Measurements from ENCODE around the gene LAMA4. TPM values are rescaled to one million over a fixed set of nuclear protein-coding genes. Genes with fewer than 3 reads are reported as not detected.
A peak's percentile ranks its signal among the peaks of the same experiment; 100 is the strongest.

Gene LAMA4
- total RNA-seq, 1 experiment from 2014 or later: 7.6 TPM

DNA sequence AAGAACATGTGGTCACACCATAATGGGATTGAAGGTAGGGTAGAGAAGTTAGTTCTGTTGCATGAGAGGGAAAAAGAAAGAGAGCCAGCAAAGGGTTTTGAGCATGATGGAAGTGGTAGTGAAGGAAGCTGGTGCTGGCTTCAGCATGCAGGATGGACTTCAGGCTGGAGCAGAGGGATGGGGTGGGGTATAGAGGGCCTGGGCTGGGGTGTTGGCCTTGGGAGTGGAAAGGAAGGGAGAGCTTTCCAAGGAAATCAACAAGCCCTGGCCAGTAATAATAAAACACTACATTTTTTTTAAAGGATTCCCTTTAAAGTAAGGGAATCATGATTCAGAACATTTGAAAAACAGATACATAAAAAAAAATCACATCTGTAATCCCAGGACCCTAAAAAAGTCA lies 61.2 kb downstream of the LAMA4 start:
- DNase-seq (ENCODE audit: low read depth): no peak

DNA sequence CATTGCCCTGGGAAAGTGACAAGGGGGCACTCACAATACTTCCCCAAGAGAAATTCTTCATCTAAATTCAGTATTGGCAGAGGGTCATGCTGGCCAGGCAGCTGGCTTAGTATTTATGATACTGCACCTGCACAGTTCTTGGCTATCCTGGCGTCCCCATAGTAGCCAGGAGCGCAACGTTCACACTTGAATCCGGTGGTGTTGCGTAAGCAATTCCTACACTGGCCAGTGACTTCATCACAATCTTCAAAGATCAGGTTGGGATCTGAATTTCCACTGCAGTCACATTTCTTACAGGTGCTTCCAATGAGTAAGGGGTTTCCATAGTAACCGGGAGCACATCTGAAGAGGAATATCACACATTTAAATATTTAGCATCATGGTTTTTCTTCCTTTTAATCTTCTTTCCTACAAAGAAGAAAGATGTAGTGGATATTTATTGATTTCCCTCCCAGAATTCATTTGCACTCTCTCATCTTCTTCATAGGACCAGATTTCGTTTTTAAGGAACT lies 62.8 kb downstream of the LAMA4 start:
- no peak for DNase-seq (ENCODE audit: low read depth)

DNA sequence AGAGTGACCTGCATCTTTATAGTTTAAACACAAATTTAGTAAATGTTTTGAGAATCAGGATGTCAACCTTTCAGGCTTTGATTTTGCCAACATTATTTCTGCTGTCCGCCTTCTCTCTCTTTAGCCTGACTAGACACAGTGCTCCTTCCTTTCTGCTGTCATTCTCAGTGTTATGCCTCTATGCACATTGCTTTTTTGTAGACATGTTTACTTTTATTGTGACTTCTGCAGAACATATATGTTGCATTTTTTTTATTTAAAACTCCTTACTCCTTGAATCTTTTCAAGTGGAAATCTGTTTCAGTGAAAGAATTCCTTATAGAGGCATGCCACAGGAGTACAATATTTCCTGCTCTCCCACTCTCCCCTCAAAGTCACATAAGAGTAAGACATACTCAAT lies 64.2 kb downstream of the LAMA4 start:
- DNase-seq (ENCODE audit: low read depth): no peak

DNA sequence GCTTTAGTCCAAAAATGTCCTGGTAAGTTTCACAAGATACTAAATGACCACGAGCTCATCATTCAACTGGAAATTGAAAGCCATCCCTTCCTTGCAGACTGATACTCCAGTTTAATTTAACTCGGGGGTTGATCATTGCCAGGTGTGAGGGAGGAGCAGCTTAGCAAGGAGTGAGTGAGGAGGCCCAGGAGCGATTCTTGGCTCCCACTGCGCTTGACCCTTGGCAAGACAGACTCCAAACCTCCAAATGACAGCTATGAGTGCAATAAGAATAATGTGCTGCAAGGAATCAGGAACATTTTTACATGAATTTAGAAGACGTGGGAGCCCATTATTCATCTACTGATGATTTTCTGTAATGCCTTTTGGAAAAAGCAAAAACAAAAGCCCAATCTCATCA lies 64.9 kb downstream of the LAMA4 start:
- peak; percentile 60 for DNase-seq (ENCODE audit: low read depth)

DNA sequence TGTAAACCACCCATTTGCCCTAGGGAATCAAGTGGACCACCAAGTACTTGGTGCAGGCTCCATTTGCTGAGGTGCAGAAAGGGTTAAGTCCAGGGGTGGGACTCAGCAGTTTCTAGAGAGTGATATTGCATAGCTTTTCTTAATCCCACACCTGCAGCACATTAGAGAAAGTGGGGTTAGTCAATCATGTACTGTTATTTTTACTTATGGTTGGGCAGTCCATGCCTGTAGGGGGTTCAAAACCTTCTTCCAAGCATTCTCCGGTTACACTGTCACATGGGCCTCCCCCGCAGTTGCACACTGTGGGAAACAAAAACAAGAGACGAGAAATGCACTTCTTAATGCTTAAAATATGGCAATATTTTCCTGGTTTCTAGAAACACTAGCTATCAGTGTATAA lies 65.5 kb downstream of the LAMA4 start:
- peak; percentile 87 for DNase-seq (ENCODE audit: low read depth)

DNA sequence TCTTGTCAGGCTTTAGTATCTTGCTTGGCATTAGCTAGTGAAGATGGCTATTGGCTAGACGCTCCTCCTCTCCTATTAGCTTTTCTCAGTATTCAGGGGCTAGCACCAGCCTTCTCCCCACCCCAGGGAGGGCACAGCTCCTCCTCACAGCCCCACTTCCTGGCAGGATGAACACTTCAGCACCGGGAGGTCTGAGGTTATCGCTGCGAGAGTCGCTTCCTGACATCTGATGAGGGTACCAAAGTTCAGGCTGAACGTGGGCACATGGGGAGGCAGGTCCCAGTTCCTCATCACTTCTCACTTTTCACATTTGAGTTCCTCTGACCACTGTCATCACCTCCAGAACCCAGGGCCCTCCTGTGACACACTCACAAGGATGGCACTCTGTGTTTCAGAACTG lies 66.6 kb downstream of the LAMA4 start:
- DNase-seq (ENCODE audit: low read depth): no peak

DNA sequence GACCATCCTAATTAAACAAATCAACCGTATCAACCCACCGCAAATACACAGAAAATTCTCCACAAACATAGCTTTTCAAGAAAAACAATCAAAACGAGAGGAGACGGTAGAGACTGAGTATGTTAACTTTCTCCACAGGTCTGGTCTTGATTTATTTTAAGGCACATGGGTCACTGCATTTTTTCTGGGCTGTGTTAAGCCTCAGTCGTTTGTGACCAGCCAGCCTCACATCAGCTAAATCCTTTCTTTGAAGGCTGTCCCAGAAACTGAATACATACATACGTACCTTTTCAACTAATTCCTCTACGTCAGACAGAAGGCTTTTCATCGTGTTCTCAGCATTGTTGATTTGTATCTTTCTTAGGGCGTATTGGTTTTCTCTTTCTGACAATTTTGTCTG lies 69.4 kb downstream of the LAMA4 start:
- DNase-seq (ENCODE audit: low read depth): no peak

DNA sequence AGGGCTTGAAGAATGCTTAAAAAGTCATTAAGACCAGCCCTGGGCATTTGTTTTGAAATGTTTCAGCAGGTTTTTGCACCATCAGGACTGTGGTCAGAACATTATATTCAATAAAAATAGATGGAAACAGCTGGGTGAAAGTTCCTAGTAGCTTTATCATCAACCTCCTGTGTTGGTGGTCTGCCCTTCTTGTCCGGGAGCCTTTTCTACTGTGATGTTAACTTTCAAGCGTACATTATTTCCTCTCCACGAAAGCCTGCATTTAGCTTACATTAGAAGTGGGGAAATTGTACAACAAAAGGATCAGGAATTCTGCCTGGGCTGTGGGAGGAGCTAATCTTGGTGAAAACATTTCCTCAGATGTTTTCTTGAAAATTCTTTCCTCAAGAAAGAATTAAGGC lies 71.1 kb downstream of the LAMA4 start:
- DNase-seq (ENCODE audit: low read depth): peak; percentile 54

DNA sequence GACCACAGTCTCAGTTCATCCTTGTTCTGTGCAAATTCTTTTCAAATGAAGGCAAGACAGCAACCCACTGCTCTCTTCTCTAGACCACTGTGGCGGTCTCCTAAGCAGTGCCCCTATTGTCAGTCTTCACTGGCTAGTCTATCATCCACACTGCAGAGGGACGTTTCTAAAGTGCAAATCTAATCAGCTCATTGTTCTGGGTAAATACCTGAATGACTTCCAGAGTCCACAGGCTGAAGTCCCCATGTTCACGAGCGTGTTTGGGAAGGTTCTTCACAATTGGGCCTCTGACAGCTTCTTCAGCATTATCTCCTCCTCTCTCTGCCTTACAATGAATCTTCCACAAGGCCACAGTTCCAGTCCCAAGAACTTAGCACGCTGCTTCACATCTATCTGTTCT lies 73.2 kb downstream of the LAMA4 start:
- DNase-seq (ENCODE audit: low read depth): no peak

DNA sequence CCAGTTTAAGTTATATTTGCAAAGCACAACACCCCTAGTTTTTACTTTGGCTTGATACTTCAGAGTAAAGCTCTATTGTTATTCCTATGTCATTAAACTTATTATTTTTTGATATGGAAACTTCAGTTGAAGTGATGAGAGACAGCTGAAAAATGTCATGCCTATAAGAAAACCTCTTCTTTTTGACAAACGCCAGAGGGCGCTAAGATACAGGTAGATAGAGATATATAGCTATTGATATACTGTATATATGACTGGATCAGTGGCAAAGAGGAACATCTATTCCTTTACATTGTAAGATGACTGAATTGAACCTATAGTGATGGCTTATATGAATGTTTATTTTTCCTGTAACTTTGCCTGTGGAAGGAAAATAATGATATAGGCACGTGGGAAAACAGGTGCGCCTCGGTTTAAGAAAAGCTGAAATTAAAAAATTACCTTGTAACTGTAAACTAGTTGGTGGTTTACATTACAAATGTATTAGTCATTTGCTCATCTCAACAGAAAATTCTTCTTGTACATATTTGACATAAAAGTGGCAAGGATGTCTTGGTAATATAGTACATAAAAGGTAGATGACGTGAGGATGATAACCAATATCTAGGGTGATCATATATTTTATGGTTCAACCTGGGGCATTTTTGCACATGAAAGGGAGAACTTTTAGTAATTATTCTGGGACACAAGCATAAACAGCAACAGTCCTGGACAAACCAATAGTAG lies 74.1 kb downstream of the LAMA4 start:
- DNase-seq (ENCODE audit: low read depth): peak; percentile 83

DNA sequence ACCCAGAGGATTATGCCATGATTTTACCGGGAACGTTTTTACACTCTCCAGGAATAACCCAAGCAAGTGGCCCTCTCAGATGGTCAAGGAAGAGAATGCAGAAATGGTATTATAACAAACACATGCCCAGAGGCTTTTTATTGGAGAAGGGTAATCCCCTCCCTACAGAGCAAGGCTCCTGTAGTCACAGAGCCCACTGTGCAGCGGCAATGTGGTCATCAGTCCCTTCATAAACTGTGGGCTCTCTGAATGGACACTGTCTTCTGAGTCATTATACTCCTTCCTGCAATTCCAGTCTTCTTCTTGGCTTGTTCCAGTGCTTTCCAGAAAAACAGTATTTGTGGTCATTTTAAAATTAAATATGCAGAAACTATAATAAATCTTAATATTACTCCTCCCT lies 74.7 kb downstream of the LAMA4 start:
- peak; percentile 56 for DNase-seq (ENCODE audit: low read depth)

DNA sequence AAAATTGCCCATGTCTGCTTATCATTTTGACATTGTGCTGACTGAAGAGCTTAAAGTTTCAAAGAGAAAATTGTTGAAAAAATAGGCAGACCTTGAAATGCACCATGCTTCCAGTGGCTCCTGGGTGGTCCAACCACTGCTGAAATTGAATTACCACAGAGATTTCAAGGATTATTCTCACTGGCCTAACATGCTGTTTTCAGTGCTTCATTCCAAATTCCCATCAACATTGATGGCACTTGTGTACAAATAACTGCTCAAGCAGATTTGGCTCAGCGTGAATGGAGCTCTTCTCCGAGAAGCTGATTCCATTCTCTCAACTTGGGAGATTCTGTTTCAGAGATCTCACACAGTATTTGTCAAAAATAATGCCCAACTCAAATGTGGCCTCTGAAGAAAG lies 75.5 kb downstream of the LAMA4 start:
- no peak for DNase-seq (ENCODE audit: low read depth)

DNA sequence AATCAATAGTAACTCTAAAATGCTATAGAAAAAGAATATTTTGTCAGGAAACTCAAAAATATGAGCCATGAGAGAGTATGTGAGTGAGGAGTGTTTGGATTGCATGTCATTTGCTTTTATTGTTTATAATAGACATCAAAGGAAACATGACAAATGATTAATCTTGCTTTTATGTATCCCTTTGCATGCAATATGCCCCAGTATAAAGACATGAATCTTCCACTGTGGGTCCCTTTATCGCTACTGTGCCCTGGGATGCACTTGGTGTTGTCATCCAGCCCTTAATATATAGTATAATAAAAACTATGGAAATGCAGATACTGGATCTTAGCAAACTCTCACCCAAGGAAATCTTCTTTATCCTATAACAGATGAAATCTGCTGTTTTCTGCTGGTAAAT lies 77.3 kb downstream of the LAMA4 start:
- no peak for DNase-seq (ENCODE audit: low read depth)

DNA sequence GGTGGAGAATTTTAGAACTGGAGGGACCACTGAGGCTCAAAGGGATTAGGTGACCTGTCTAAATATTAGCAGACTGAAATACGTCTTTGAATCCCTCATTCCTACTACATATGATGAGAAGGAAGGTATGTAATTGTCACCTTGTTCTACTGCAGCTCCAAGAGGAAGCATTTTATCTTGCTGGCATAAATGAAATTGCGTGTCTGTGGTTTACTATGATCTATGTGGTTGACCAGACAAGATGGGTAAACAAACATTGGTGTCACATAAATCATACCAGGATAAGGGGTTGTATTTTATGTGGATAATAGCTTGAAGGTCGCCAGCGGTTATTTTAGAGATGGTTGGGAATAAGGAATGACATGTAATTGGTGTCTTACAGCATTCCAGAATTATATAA lies 78.2 kb downstream of the LAMA4 start:
- DNase-seq (ENCODE audit: low read depth): peak; percentile 18

DNA sequence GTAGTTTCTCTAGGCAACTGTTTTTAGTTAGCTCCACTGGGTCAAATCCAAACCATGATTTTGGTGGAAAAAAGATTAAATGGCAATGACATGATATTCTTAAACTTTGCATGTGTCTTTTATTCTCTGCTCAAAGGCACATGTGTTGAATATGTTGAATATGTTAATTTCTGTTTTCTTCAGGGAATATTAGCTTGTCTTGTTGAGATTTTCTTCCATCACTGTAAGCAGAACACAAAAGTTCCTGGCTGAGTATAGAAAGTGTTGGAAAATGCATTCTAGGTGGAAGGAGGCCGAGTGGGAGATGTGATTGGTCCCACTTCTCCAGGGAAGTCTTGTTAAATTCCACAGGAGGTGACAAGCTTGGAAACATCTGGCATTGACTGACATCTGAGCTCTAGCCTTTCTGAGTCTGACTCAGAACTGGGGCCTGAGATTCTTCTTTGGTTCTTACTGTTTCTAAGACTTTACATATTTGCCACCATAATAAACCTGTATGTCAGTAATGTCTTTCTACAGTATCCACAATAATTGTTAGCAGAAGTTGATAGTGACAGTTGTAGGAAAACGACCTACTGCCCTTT lies 81.1 kb downstream of the LAMA4 start:
- peak; percentile 10 for DNase-seq (ENCODE audit: low read depth)

DNA sequence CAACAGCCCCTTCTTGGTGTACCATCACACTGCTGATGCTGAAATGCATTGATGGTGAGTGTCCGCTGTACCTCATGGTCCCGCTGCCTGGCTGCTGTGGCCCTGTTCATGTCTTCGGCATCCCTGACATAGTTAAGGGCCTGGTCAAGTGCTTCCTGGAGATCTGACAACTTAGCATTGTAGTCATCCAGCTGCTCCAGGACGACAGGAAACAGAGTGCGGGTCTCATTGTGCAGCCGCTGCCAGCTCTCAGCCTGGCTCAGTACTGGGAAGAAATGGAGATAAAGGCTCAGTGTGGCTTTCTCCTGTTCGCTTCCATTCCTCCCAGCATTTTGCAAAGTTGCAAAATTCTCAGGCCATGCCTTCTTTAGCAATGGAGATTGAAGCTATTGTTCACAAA lies 81.8 kb downstream of the LAMA4 start:
- no peak for DNase-seq (ENCODE audit: low read depth)

DNA sequence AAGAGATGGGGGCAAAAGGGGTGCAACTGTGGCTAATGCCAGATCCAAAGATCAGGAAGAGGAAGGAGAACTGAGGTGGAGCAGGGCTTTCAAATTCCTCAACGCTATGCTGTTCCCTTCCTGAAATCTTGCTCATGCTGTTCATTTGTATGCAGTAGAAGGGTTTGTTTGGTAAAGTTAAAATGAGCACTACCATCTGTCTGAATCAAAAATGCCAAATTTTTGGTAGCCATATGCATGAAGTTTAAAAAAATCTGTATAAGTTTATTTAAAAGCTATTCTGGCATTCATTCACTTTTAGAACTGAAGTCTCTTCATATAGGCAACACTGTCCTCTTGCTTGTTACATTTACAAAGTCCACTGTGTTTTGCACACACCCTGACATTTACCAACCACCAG lies 84.8 kb downstream of the LAMA4 start:
- DNase-seq (ENCODE audit: low read depth): no peak

DNA sequence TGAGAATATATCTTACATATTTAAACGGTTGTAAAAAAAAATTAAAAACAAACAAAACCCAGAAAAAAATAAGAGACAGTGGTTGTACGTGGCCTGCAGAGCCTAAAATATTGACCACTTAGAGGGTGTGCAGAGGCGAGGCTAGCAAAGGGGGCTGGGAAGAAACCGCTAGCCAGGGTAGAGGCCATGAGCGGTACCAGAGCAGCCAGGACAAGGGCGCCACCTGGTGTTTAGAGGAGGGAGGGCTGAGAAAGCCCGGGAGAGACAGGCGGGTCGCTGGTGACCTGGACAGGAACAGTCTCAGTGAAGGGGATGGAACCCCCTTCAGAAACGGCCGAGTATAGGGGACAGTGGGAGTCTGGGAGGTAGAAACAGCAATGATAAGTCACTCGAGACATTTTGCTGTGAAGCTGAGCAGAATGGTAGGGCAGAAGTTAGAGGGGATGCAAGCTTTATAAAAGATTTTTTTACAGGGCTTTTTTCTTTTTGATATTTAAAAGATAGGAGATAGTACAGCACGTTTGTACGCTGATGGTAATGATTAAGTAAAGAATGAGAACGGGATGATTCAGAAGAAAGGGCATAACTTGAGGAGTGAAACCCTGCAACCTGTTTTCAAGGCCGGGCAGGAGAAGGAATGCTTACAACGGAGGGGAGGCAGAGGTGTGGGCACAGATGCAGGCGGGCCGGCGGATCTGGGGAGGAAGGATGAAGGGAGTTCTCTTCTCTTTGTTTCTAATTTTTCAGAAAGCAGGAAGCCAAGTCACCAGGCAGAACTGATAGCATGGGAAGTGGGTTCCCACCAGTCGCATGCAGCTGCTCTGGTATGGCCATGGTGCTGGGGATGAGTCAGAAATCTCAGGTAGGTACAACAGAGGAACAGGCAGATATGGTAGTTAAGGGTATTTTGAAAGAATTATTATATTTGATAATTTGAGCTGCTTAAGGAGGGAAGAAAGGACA lies 90.8 kb downstream of the LAMA4 start:
- peak; percentile 48 for DNase-seq (ENCODE audit: low read depth)

DNA sequence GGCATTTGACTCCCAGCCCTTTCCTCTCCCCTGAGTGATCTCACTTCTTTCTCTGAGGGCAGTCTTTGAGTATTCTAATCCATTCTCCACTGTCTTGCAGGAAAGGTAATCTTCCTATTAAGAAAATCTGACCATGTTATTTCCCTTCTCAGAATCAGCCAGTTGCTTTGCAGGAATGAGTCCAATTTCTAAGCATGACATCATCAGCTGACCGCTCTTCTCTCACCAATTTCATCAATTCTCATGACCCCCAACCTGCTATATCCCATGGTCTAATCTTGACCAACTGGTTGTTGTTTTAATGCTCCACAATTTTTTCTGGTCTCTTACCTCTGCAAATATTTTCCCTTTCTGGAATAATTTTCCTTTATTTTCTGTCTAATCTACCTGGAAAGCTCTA lies 93.6 kb downstream of the LAMA4 start:
- no peak for DNase-seq (ENCODE audit: low read depth)

DNA sequence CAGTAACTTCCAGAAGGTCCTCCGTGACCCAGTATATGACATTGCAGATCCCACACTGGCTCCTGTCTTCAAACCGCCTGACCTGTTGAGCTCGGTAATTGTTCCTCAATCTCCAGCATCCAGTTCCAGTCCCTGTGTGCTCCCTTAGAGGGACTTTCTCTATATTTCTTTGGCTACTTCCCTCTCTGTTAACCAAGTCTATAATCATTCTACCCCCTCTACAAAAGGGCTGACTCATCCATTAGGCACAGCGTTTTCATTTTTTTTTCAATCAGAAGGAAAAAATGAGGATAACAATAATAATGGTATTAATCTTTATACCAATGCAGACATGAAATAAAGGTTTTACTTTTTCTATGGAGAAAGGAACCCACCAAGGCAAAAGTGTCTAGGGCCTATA lies 97.7 kb downstream of the LAMA4 start:
- no peak for DNase-seq (ENCODE audit: low read depth)

DNA sequence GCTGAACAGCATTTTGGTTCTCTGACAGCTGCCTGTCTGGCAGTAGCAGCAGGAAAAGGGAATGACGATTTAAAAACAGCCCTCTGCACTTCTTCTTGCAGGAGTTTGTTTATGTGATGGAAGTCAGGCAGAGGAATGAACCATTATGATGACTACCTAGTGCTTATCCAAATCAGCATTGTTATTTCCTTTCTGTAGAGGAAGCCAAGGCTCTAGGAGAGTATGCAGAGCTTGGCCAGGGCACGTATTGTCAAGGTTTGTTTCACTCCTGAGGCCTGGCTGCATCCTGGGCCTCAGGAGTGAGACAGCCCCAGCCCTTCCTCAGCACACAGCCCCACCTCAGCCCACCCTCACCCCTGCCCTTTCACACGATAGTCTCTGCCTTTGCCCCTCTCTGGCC lies 98.5 kb downstream of the LAMA4 start:
- DNase-seq (ENCODE audit: low read depth): no peak

DNA sequence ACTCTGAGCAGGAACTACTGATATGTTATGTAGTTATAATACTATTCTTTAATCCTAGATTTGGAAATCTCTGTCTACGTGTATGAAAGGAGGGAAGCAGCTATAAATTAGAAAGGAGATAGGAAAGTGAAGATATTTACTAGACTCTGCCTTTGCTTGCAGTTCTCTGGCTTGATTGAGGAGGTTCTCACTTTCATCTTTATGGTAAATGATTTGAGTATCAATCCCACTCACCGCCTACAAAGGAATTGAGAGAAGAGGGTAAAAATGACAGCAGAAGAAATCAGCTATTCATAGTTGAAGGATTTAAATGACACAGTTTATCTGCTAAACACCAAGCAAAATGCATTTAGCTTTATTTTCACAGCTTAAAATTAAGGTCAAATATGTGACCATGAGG lies 99.7 kb downstream of the LAMA4 start:
- DNase-seq (ENCODE audit: low read depth): no peak
